ENCODE results near the gene PIRT. TPM values are rescaled to one million over a fixed set of nuclear protein-coding genes. Genes with fewer than 3 reads are reported as not detected.

Gene PIRT
- total and polyA plus RNA-seq, 2 of the 8 experiments (the other 6 are each of a cell fraction or from before 2014, with no cell fraction given), result 0.03 TPM; not detected in 1

DNA sequence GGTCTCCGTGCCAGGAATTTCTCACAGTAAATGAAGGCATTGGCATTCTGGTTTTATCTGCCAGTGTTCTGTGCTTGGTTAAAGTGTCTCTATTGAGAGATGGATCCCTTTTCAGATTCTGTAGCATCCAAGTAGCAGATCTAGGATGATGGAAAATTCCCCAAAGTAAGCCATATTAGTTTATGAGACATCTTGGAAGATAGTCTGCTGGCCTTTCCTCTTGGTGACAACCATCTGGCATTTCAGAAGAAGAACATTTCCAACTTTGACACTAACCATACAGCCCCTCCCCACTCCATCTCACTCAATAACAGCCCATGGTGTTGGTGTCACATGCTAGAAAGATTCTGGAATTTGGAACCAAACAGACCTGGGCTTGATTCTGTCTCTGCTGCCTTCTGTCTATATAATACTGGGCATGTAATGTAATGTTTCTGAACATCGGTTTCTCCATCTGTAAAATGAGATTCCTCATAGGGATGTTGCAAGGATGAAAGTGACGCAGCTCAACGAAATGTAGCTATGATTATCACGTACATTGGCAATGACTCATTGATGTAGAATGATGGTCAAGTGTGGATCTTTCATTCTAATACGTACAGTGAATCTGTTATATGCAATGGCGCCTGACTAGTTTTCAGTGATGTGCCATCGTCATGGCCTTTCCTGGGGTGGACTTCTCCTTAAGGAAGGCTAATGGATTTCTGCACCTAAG is 32.6 kb upstream of the PIRT start (continued):
- TF ChIP-seq, protein P1, sequence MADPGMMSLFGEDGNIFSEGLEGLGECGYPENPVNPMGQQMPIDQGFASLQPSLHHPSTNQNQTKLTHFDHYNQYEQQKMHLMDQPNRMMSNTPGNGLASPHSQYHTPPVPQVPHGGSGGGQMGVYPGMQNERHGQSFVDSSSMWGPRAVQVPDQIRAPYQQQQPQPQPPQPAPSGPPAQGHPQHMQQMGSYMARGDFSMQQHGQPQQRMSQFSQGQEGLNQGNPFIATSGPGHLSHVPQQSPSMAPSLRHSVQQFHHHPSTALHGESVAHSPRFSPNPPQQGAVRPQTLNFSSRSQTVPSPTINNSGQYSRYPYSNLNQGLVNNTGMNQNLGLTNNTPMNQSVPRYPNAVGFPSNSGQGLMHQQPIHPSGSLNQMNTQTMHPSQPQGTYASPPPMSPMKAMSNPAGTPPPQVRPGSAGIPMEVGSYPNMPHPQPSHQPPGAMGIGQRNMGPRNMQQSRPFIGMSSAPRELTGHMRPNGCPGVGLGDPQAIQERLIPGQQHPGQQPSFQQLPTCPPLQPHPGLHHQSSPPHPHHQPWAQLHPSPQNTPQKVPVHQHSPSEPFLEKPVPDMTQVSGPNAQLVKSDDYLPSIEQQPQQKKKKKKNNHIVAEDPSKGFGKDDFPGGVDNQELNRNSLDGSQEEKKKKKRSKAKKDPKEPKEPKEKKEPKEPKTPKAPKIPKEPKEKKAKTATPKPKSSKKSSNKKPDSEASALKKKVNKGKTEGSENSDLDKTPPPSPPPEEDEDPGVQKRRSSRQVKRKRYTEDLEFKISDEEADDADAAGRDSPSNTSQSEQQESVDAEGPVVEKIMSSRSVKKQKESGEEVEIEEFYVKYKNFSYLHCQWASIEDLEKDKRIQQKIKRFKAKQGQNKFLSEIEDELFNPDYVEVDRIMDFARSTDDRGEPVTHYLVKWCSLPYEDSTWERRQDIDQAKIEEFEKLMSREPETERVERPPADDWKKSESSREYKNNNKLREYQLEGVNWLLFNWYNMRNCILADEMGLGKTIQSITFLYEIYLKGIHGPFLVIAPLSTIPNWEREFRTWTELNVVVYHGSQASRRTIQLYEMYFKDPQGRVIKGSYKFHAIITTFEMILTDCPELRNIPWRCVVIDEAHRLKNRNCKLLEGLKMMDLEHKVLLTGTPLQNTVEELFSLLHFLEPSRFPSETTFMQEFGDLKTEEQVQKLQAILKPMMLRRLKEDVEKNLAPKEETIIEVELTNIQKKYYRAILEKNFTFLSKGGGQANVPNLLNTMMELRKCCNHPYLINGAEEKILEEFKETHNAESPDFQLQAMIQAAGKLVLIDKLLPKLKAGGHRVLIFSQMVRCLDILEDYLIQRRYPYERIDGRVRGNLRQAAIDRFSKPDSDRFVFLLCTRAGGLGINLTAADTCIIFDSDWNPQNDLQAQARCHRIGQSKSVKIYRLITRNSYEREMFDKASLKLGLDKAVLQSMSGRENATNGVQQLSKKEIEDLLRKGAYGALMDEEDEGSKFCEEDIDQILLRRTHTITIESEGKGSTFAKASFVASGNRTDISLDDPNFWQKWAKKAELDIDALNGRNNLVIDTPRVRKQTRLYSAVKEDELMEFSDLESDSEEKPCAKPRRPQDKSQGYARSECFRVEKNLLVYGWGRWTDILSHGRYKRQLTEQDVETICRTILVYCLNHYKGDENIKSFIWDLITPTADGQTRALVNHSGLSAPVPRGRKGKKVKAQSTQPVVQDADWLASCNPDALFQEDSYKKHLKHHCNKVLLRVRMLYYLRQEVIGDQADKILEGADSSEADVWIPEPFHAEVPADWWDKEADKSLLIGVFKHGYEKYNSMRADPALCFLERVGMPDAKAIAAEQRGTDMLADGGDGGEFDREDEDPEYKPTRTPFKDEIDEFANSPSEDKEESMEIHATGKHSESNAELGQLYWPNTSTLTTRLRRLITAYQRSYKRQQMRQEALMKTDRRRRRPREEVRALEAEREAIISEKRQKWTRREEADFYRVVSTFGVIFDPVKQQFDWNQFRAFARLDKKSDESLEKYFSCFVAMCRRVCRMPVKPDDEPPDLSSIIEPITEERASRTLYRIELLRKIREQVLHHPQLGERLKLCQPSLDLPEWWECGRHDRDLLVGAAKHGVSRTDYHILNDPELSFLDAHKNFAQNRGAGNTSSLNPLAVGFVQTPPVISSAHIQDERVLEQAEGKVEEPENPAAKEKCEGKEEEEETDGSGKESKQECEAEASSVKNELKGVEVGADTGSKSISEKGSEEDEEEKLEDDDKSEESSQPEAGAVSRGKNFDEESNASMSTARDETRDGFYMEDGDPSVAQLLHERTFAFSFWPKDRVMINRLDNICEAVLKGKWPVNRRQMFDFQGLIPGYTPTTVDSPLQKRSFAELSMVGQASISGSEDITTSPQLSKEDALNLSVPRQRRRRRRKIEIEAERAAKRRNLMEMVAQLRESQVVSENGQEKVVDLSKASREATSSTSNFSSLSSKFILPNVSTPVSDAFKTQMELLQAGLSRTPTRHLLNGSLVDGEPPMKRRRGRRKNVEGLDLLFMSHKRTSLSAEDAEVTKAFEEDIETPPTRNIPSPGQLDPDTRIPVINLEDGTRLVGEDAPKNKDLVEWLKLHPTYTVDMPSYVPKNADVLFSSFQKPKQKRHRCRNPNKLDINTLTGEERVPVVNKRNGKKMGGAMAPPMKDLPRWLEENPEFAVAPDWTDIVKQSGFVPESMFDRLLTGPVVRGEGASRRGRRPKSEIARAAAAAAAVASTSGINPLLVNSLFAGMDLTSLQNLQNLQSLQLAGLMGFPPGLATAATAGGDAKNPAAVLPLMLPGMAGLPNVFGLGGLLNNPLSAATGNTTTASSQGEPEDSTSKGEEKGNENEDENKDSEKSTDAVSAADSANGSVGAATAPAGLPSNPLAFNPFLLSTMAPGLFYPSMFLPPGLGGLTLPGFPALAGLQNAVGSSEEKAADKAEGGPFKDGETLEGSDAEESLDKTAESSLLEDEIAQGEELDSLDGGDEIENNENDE (IDR thresholded peaks at IDR 0.05; ENCODE audit: insufficient replicate concordance, low read length), result no peak
- TF ChIP-seq TEAD4 (IDR thresholded peaks at IDR 0.05; ENCODE audit: low read depth, low read length) (no peak), TCF12 (IDR thresholded peaks at IDR 0.05; ENCODE audit: low read depth, low read length) (no peak), RBBP5 (IDR thresholded peaks at IDR 0.05; ENCODE audit: borderline replicate concordance, low read depth, low read length) (no peak), TAF1 (IDR thresholded peaks at IDR 0.05; ENCODE audit: low read depth, low read length) (no peak), SP2 (IDR thresholded peaks at IDR 0.05; ENCODE audit: low read length) (no peak), EZH2 (IDR thresholded peaks at IDR 0.05; ENCODE audit: low read depth, low read length, severe bottlenecking) (no peak), TBP (IDR thresholded peaks at IDR 0.05; ENCODE audit: low read depth, low read length) (no peak)

Data from H1 (cell line).